GM23338 (cell line): ENCODE measurements around the gene ALPL. TPM values are rescaled to one million over a fixed set of nuclear protein-coding genes. Genes with fewer than 3 reads are reported as not detected.

Experiments used
- ATAC-seq: fragments of 200-7000 bp; cut with Tn5 transposase; 3 replicates; pipeline ENCODE4 v1.9.1; 2020
- DNase-seq: peaks from one replicate; pipeline ENCODE4 v3.0.0-alpha.2; 2015; ENCODE audit warnings: low spot score
- H2AFZ ChIP-seq: fragments of 200-600 bp; sonication (generic); 2 replicates; pipeline ENCODE4 v1.8.0; 2016; ENCODE audit warnings: antibody characterized with exemption, mild to moderate bottlenecking, moderate library complexity
- H3F3A ChIP-seq: fragments of 200-600 bp; sonication (generic); replicated peaks from 2 replicates; pipeline ENCODE4 v1.8.0; 2017; ENCODE audit warnings: antibody characterized with exemption, mixed run types, low read depth
- H3K27ac ChIP-seq: fragments of 200-600 bp; sonication (generic); 2 replicates; pipeline ENCODE4 v1.6.1; 2016; ENCODE audit warnings: low read depth
- H3K27me3 ChIP-seq: fragments of 200-600 bp; sonication (generic); 2 replicates; pipeline ENCODE4 v1.8.0; 2016; ENCODE audit warnings: mild to moderate bottlenecking, mixed run types, moderate library complexity; ENCODE audit not compliant: insufficient read depth
- H3K36me3 ChIP-seq: fragments of 200-600 bp; sonication (generic); 2 replicates; pipeline ENCODE4 v1.8.0; 2016; ENCODE audit warnings: mild to moderate bottlenecking; ENCODE audit not compliant: insufficient read depth
- H3K4me1 ChIP-seq: fragments of 200-600 bp; sonication (generic); 2 replicates; pipeline ENCODE4 v1.8.0; 2016; ENCODE audit warnings: mild to moderate bottlenecking, moderate library complexity; ENCODE audit not compliant: insufficient read depth
- H3K4me2 ChIP-seq: fragments of 200-600 bp; sonication (generic); 2 replicates; pipeline ENCODE4 v1.7.1; 2017; ENCODE audit warnings: mixed run types
- H3K4me3 ChIP-seq: fragments of 200-600 bp; sonication (generic); 2 replicates; pipeline ENCODE4 v1.6.1; 2016; ENCODE audit warnings: mixed run types
- H3K79me2 ChIP-seq: fragments of 200-600 bp; sonication (generic); replicated peaks from 2 replicates; pipeline ENCODE4 v1.8.0; 2017; ENCODE audit warnings: mild to moderate bottlenecking; ENCODE audit not compliant: insufficient read depth
- H3K9me2 ChIP-seq: fragments of 200-600 bp; sonication (generic); 2 replicates; pipeline ENCODE4 v1.8.0; 2017; ENCODE audit not compliant: insufficient read depth
- H4K20me1 ChIP-seq: fragments of 200-600 bp; sonication (generic); replicated peaks from 2 replicates; pipeline ENCODE4 v1.8.0; 2017; ENCODE audit warnings: mild to moderate bottlenecking; ENCODE audit not compliant: insufficient read depth
- H3K27ac Mint-ChIP-seq: 2 replicates; pipeline ENCODE4 v1.8.0; 2020; ENCODE audit warnings: inconsistent platforms, mild to moderate bottlenecking, moderate library complexity, mixed read lengths
- H3K27me3 Mint-ChIP-seq: 3 replicates; pipeline ENCODE4 v1.8.0; 2022; ENCODE audit warnings: low read depth, mild to moderate bottlenecking, moderate library complexity, mixed read lengths, inconsistent platforms; ENCODE audit not compliant: insufficient read depth, poor library complexity
- H3K36me3 Mint-ChIP-seq: 3 replicates; pipeline ENCODE4 v1.8.0; 2021; ENCODE audit warnings: low read depth, mild to moderate bottlenecking, inconsistent platforms, moderate library complexity, mixed read lengths
- H3K4me1 Mint-ChIP-seq: 3 replicates; pipeline ENCODE4 v1.8.0; 2020; ENCODE audit warnings: mild to moderate bottlenecking, inconsistent platforms, mixed read lengths
- H3K4me3 Mint-ChIP-seq: 3 replicates; pipeline ENCODE4 v1.8.0; 2021; ENCODE audit warnings: moderate library complexity, mild to moderate bottlenecking, inconsistent platforms, mixed read lengths
- H3K9me3 Mint-ChIP-seq: 3 replicates; pipeline ENCODE4 v1.8.0; 2020; ENCODE audit warnings: moderate library complexity, mild to moderate bottlenecking, inconsistent platforms, mixed read lengths
- CREB1 ChIP-seq: fragments of 250-450 bp; sonication (Bioruptor Pico); IDR thresholded peaks from 2 replicates; pipeline ENCODE4 v1.5.0; 2020; ENCODE audit warnings: low read depth, mild to moderate bottlenecking, moderate library complexity
- CTCF ChIP-seq, 2 experiments: fragments of 200-600 bp in 1 of 2; sonication (generic) in 1 of 2; conservative IDR thresholded peaks; 2 replicates each; pipeline versions ENCODE4 v1.5.1 to v1.6.1; 2016 to 2017; ENCODE audit warnings: antibody characterized with exemption in 2 of 2, low read depth in 2 of 2, mild to moderate bottlenecking in 2 of 2, moderate library complexity in 1 of 2
- ETS1 ChIP-seq: IDR thresholded peaks from 2 replicates; pipeline ENCODE4 v1.6.1; 2016; ENCODE audit warnings: antibody characterized with exemption
- EZH2 ChIP-seq: fragments of 200-600 bp; sonication (generic); IDR thresholded peaks from one replicate; pipeline ENCODE4 v1.8.0; 2017; ENCODE audit warnings: antibody characterized with exemption, mild to moderate bottlenecking, low read depth; ENCODE audit not compliant: unreplicated experiment
- EZH2phosphoT487 ChIP-seq: fragments of 200-600 bp; sonication (generic); IDR thresholded peaks from one replicate; pipeline ENCODE4 v1.8.1; 2018; ENCODE audit warnings: antibody characterized with exemption; ENCODE audit not compliant: unreplicated experiment
- JUNB ChIP-seq: IDR thresholded peaks from one replicate; pipeline ENCODE4 v1.6.1; 2016; ENCODE audit warnings: antibody characterized with exemption; ENCODE audit not compliant: unreplicated experiment
- NANOG ChIP-seq: IDR thresholded peaks from 2 replicates; pipeline ENCODE4 v1.6.1; 2016; ENCODE audit warnings: antibody characterized with exemption, borderline replicate concordance
- POLR2AphosphoS5 ChIP-seq: IDR thresholded peaks from 2 replicates; pipeline ENCODE4 v1.6.1; 2016; ENCODE audit warnings: antibody characterized with exemption, low read depth
- REST ChIP-seq: IDR thresholded peaks from one replicate; pipeline ENCODE4 v1.6.1; 2018; ENCODE audit warnings: antibody characterized with exemption; ENCODE audit not compliant: unreplicated experiment
- STAT1 ChIP-seq: IDR thresholded peaks from one replicate; pipeline ENCODE4 v1.6.1; 2016; ENCODE audit warnings: antibody characterized with exemption; ENCODE audit not compliant: unreplicated experiment
- ZNF114 ChIP-seq: fragments of 250-450 bp; sonication (Bioruptor Pico); IDR thresholded peaks from 2 replicates; pipeline ENCODE4 v1.5.0; 2020; ENCODE audit warnings: mild to moderate bottlenecking, moderate library complexity
- ZNF331 ChIP-seq: fragments of 250-450 bp; sonication (Bioruptor Pico); IDR thresholded peaks from 2 replicates; pipeline ENCODE4 v1.5.0; 2020; ENCODE audit warnings: low read depth, mild to moderate bottlenecking, moderate library complexity
- polyA plus RNA-seq: library from polyadenylated mRNA; unstranded; fragments of >200 nt; fragmentation: Nextera tagmentation; extraction: Ambion mirVana; gene quantifications from 2 replicates; pipeline ENCODE4 v1.2.1, GENCODE V29; 2016
- total RNA-seq: library from RNA; depleted of rRNA; stranded (reverse); fragments of >200 nt; shearing (Covaris generic); gene quantifications from 2 replicates; pipeline ENCODE4 v1.2.3, GENCODE V29; 2014

Gene ALPL
- total and polyA plus RNA-seq, 2 experiments from 2014 or later, result 116 to 187 TPM

- Histone ChIP-seq H3F3A (0 out of 2 replicates have a peak, but pooled peaks cover 4% of the 10 kb centered on the region), H3K27me3 (no peaks in the 10 kb centered on the region), H3K4me3 (no peak overlapping the region), H3K4me2 (no peak overlapping the region), H2AFZ (no peak overlapping the region), H4K20me1 (no peaks in the 10 kb centered on the region), H3K27ac (no peak overlapping the region), H3K9me2 (no peaks in the 10 kb centered on the region), H3K4me1 (peaks cover 11% of the 10 kb centered on the region), H3K79me2 (no peaks in the 10 kb centered on the region), H3K36me3 (no peaks in the 10 kb centered on the region)
- peak; percentile 51 for ATAC-seq
- H3K36me3 Mint-ChIP-seq, result no peaks in the 10 kb centered on the region
- no peak overlapping the region for H3K4me3 Mint-ChIP-seq
- peaks cover 24% of the 10 kb centered on the region for H3K27me3 Mint-ChIP-seq
- TF ChIP-seq STAT1 (no peak), NANOG (no peak), CTCF (conservative IDR thresholded peaks at IDR 0.05; ENCODE audit: low read depth in 2 of 2) (peak in 1 of 2 experiments; percentile 40; a peak in 2 of 4 replicates), ZNF114 (CRISPR knock-in tag) (no peak), EZH2phosphoT487 (no peak), JUNB (no peak), ETS1 (no peak), CREB1 (CRISPR knock-in tag) (no peak)
- no peaks in the 10 kb centered on the region for H3K9me3 Mint-ChIP-seq
- no peak overlapping the region for H3K27ac Mint-ChIP-seq
- DNase-seq, result peak; percentile 56
- peaks cover 26% of the 10 kb centered on the region for H3K4me1 Mint-ChIP-seq
Measured at GRCh38 chr1:21586846-21587601, 77.8 kb downstream of the ALPL start.

GRCh38 chr1:21587602-21587953, 78.4 kb downstream of the ALPL start:
- DNase-seq (no peak), ATAC-seq (no peak)
- H4K20me1 ChIP-seq, result no peaks in the 10 kb centered on the region
- H3K36me3 ChIP-seq, result no peaks in the 10 kb centered on the region
- Mint-ChIP-seq H3K4me1 (peaks cover 28% of the 10 kb centered on the region), H3K4me3 (no peak overlapping the region), H3K36me3 (no peaks in the 10 kb centered on the region), H3K27me3 (peaks cover 24% of the 10 kb centered on the region), H3K9me3 (no peaks in the 10 kb centered on the region), H3K27ac (no peak overlapping the region)
- H3K4me2 ChIP-seq, result no peak overlapping the region
- peaks cover 11% of the 10 kb centered on the region for H3K4me1 ChIP-seq
- no peak overlapping the region for H3K27ac ChIP-seq
- no peak overlapping the region for H3K4me3 ChIP-seq
- H3K79me2 ChIP-seq, result no peaks in the 10 kb centered on the region
- H3K9me2 ChIP-seq, result no peaks in the 10 kb centered on the region
- H3K27me3 ChIP-seq, result no peaks in the 10 kb centered on the region
- no peak overlapping the region for H2AFZ ChIP-seq
- 0 out of 2 replicates have a peak, but pooled peaks cover 4% of the 10 kb centered on the region for H3F3A ChIP-seq
- TF ChIP-seq EZH2phosphoT487 (no peak), POLR2AphosphoS5 (no peak), CTCF (conservative IDR thresholded peaks at IDR 0.05; ENCODE audit: low read depth in 2 of 2) (no peak), EZH2 (no peak), REST (no peak), ZNF114 (CRISPR knock-in tag) (no peak), CREB1 (CRISPR knock-in tag) (no peak), JUNB (no peak), ZNF331 (no peak)
